GM13977 (cell line): ENCODE data around the gene CALD1.

ENCODE experiments used
- DNase-seq: peaks from one replicate; pipeline ENCODE4 v3.0.0; 2012; ENCODE audit warnings: low spot score
- in situ Hi-C: fragments of 300-500 bp; cut with MboI; formaldehyde crosslinking; loops from one replicate; pipeline ENCODE4 v1.12.0; 2022; ENCODE audit warnings: low sequenced_read_pairs, low pct_unique_long_range_greater_than_20kb, mixed read lengths, inconsistent platforms; ENCODE audit not compliant: unreplicated experiment
- TF ChIP-seq, protein P1 (sequence below): IDR thresholded peaks from 2 replicates; pipeline ENCODE4 v1.5.1; 2012; ENCODE audit warnings: mild to moderate bottlenecking, control low read depth; ENCODE audit not compliant: insufficient read depth; ENCODE audit errors: extremely low read depth, missing control alignments

Gene CALD1

GRCh38 chr7:134905375-134905774 is 125.9 kb downstream of the CALD1 start:
- TF ChIP-seq, protein P1, sequence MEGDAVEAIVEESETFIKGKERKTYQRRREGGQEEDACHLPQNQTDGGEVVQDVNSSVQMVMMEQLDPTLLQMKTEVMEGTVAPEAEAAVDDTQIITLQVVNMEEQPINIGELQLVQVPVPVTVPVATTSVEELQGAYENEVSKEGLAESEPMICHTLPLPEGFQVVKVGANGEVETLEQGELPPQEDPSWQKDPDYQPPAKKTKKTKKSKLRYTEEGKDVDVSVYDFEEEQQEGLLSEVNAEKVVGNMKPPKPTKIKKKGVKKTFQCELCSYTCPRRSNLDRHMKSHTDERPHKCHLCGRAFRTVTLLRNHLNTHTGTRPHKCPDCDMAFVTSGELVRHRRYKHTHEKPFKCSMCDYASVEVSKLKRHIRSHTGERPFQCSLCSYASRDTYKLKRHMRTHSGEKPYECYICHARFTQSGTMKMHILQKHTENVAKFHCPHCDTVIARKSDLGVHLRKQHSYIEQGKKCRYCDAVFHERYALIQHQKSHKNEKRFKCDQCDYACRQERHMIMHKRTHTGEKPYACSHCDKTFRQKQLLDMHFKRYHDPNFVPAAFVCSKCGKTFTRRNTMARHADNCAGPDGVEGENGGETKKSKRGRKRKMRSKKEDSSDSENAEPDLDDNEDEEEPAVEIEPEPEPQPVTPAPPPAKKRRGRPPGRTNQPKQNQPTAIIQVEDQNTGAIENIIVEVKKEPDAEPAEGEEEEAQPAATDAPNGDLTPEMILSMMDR, result no peak
- in situ Hi-C loops, result no loop called here
- DNase-seq, result no peak

DNA sequence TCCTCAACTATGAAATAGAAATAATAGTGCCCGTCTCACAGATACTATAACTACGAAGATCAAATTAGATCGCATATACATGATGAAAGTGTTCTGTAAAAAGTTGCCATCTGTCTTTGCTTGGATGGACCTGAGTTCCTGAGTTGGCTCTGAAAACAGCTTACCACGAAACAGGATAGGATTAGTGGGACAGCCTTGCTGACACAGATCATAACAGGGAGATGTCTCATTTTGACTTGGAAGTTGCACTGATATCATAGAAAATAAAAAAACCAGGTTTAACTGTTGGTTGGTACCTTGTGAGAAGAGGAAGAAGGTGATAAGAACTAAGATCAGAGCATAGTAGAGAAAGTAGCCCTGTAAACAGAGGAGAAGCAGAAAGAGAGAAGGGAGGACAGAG is 127.6 kb downstream of the CALD1 start:
- in situ Hi-C loops, result no loop called here
- DNase-seq, result no peak
- TF ChIP-seq, protein P1, result no peak

DNA sequence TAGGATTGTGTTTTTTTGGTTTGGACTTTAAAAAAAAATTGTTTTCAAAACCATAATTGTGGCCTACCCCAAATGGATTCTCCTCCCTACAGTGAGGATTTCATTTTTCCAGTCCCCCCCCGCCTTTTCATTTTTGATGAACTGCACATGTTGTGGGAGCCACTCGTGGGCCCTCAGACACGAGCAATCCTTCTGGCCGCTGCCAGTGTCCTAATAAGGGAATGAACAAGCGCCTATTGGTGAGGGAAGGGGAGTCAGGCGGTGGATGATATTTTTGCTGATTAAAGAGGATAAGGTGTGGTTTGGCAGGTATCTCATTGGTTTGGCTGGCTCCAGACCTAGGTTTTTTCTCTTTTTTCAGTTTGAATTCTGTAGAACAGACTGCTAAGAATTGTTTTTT is 128.2 kb downstream of the CALD1 start:
- TF ChIP-seq, protein P1, result no peak
- no peak for DNase-seq

DNA sequence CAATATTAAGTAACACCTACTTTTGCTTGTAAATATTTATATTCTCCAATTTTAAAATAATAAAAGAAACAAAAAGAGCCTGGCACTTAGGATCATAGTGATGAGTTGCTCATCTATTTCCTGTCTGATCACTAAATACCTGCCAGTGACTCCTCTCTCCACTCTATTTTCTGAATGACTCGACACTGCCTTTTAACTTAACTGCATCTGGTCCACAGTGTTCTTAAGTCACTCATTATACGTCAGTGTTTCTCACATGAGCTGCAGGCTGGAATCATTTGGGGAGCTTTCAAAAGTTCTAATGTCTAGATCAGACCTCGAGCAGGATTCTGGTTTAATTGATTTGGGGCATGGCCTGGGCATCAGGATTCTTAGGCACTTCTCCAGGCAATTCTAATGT is 128.9 kb downstream of the CALD1 start:
- in situ Hi-C loops, result no loop called here
- TF ChIP-seq, protein P1, result no peak
- DNase-seq, result no peak

More for the DNA sequence above, 128.2 kb downstream of the CALD1 start:
- in situ Hi-C loops, result no loop called here

- in situ Hi-C loops, result no loop called here
- TF ChIP-seq, protein P1, result no peak
- DNase-seq, result no peak
Observed at GRCh38 chr7:134910214-134910890, 130.9 kb downstream of the CALD1 start.

- in situ Hi-C loops, result no loop called here
- TF ChIP-seq, protein P1, result no peak
- no peak for DNase-seq
Observed at GRCh38 chr7:134910968-134911367, 131.5 kb downstream of the CALD1 start.
